Measurements from ENCODE around the gene TMC6.

TMC6 gene

DNA sequence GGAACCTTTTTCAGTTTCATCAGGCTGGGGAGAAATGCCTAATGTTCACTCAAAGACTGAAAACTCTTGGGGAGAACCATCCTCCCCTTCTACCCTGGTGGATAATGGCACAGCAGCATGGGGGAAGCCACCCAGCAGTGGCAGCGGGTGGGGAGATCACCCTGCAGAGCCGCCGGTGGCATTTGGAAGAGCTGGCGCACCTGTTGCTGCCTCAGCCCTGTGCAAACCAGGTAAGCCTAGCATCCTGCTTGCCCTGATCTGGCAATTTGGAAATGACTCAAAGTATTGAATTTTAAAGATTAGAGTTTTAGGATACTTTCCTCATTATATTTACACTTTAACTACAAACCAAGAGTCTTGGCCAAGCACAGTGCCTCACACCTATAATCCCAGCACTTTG lies 63.8 kb downstream of the TMC6 start:
- no peak for DNase-seq

DNA sequence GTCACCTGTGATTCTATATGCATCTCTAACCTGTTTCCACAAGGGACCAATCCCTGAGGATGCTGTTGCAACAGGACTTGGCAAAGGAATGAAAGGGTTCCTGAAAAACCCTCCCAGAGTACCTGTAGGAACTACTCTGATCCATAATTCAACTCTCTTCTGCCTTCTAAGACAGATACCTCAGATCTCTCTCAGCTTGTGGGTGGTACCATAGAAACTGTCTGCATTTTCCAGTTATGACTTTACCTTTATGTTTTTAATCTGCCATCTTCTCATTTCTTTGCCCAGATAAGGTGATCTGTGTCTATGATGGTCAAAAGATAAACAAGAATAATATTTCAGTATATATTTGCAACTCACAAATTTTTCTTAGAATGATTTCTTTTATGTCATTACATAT lies 65.1 kb downstream of the TMC6 start:
- no peak for DNase-seq

DNA sequence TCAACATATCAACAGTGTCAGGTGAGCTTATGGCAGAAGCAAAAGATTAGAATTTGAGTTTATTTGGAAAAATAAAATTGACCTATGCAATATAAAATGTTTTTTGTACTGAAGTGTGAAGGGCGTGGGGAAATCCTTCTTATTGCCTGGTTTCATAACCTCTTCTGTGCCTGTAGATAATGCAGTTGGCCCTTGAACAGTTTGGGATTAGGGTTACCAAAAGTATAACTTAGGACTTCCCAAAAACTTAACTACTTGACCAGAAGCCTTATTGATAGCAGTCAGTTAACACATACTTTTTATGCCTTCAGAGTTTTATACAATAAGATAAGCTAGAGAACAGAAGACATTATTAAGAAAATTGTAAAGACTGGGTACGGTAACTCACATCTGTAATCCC lies 66.0 kb downstream of the TMC6 start:
- no peak for DNase-seq

All from CD4-positive, alpha-beta T cell treated with Interferon alpha-2 for 1 hour (primary cell).